GM12874 (cell line): Measurements from ENCODE around the gene KIAA1210.

ENCODE experiments used
- CTCF ChIP-seq: IDR thresholded peaks from 2 replicates; pipeline ENCODE4 v1.5.1; 2011; ENCODE audit warnings: low read depth, mild to moderate bottlenecking, control low read depth, low read length, moderate library complexity; ENCODE audit not compliant: insufficient read depth

The KIAA1210 gene

GRCh38 chrX:119094819-119095218, 32.8 kb downstream of the KIAA1210 start:
- TF ChIP-seq CTCF: no peak

GRCh38 chrX:119093991-119094735, 33.4 kb downstream of the KIAA1210 start:
- TF ChIP-seq CTCF: no peak

- TF ChIP-seq CTCF: no peak
Measured at GRCh38 chrX:119090627-119091026, 37.0 kb downstream of the KIAA1210 start.

GRCh38 chrX:119089619-119090018, 38.0 kb downstream of the KIAA1210 start:
- no peak for TF ChIP-seq CTCF

- no peak for TF ChIP-seq CTCF
Measured at GRCh38 chrX:119087121-119087520, 40.5 kb downstream of the KIAA1210 start.

DNA sequence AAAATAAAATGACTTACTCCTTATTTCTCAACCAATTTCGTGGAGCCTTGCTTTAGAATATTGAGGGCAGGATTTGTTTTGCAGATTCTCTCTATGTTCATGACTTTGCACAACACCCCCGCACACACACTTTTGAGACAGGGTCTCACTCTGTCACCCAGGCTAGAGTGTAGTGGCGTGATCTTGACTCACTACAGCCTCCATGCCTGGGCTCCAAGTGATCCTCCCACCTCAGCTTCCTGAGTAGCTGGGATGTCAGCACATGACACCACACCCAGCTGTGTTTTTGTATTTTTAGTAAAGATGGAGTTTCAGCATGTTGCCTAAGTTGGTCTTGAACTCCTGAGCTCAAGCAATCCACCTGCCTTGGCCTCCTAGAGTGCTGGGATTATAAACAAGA, 42.8 kb downstream of the KIAA1210 start:
- no peak for TF ChIP-seq CTCF

DNA sequence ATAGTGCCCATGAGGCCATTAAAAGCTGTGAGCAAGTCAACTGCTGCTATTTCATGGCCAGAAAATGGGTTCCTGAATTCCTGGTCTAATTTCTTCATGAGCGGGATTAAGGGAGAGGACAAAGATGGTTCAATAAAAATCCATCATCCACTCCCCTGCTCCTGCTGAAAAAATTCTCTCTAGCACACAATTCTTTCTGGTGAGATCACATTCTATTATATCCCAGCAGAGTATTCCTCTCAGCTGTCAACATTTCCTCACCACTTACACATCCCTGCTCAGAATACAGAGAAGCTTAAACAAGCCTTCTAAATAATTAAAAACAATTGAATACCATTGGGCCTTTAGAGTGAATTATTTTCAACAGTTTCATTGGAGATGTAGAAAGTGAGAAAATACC, 45.3 kb downstream of the KIAA1210 start:
- TF ChIP-seq CTCF: no peak
